H1 (cell line): Measurements from ENCODE around the gene CDCA5. TPM values are rescaled to one million over a fixed set of nuclear protein-coding genes. Genes with fewer than 3 reads are reported as not detected.

Experiments
- CTCF ChIA-PET: fragments of 300-600 bp; sonication (Branson Sonifier 250); formaldehyde crosslinking; loops from one replicate; lab custom pipeline; 2021; ENCODE audit not compliant: partially characterized antibody; lab: Charles Lee
- POLR2A ChIA-PET: fragments of 300-600 bp; sonication (Branson Sonifier 250); formaldehyde crosslinking; loops from one replicate; lab custom pipeline; 2021; ENCODE audit warnings: inconsistent platforms; ENCODE audit not compliant: partially characterized antibody; lab: Charles Lee
- DNase-seq, 2 experiments: peaks; one replicate each; pipeline versions ENCODE4 v3.0.0 to v3.0.0-alpha.2; 2010 to 2022; ENCODE audit warnings: low spot score in 2 of 2, low read depth in 1 of 2, mixed read lengths in 1 of 2
- FAIRE-seq: peaks from 2 replicates; lab custom pipeline; 2011; peaks lifted over from hg19 to GRCh38; lab: Jason Lieb, UNC
- H2AFZ ChIP-seq: 2 replicates; pipeline ENCODE4 v1.8.1; 2012; ENCODE audit warnings: low read length, inconsistent platforms
- H2AK5ac ChIP-seq: 2 replicates; pipeline ENCODE4 v1.6.1; 2013; ENCODE audit warnings: low read depth, low read length
- H2BK120ac ChIP-seq: replicated peaks from 2 replicates; pipeline ENCODE3; 2013; ENCODE audit warnings: low read depth, low read length, inconsistent platforms
- H2BK12ac ChIP-seq: 2 replicates; pipeline ENCODE4 v1.6.1; 2013; ENCODE audit warnings: low read depth, low read length
- H2BK15ac ChIP-seq: 2 replicates; pipeline ENCODE4 v1.6.1; 2013; ENCODE audit warnings: low read length
- H2BK20ac ChIP-seq: 2 replicates; pipeline ENCODE4 v1.6.1; 2013; ENCODE audit warnings: low read length
- H2BK5ac ChIP-seq: 2 replicates; pipeline ENCODE4 v1.6.1; 2013; ENCODE audit warnings: low read depth, low read length
- H3K14ac ChIP-seq: 2 replicates; pipeline ENCODE4 v1.6.1; 2013; ENCODE audit warnings: inconsistent platforms; ENCODE audit not compliant: insufficient read length
- H3K18ac ChIP-seq: 2 replicates; pipeline ENCODE4 v1.6.1; 2013; ENCODE audit warnings: low read length; ENCODE audit errors: extremely low read depth
- H3K23ac ChIP-seq: 2 replicates; pipeline ENCODE4 v1.6.1; 2013; ENCODE audit warnings: inconsistent platforms; ENCODE audit not compliant: insufficient read length
- H3K23me2 ChIP-seq: 2 replicates; pipeline ENCODE4 v1.6.1; 2013; ENCODE audit warnings: low read depth, low read length
- H3K27ac ChIP-seq: 2 replicates; pipeline ENCODE4 v1.6.1; 2011; ENCODE audit warnings: low read depth, low read length, inconsistent platforms
- H3K27me3 ChIP-seq, 4 experiments: replicated peaks in 1 of 4; 1 replicate in 1 of 4; 2 replicates in 3 of 4; pipeline versions ENCODE4 v1.6.1 to v1.8.1; 2011 to 2013; ENCODE audit warnings: low read length in 3 of 4, mild to moderate bottlenecking in 3 of 4, inconsistent platforms in 2 of 4, mixed read lengths in 2 of 4, moderate library complexity in 1 of 4; ENCODE audit not compliant: control insufficient read depth in 3 of 4, insufficient read depth in 3 of 4; ENCODE audit errors: extremely low read depth in 1 of 4
- H3K36me3 ChIP-seq, 4 experiments: 2 replicates each; pipeline versions ENCODE4 v1.6.1 to v1.8.1; 2011 to 2013; ENCODE audit warnings: mild to moderate bottlenecking in 4 of 4, low read length in 3 of 4, moderate library complexity in 2 of 4, control low read depth in 1 of 4, inconsistent platforms in 1 of 4; ENCODE audit not compliant: insufficient read depth in 4 of 4, control insufficient read depth in 2 of 4
- H3K4ac ChIP-seq: replicated peaks from 2 replicates; pipeline ENCODE3; 2013; ENCODE audit warnings: low read length, low read depth, mixed read lengths, inconsistent platforms; ENCODE audit not compliant: insufficient read length
- H3K4me1 ChIP-seq, 4 experiments: replicated peaks in 1 of 4; 1 replicate in 1 of 4; 2 replicates in 3 of 4; pipeline versions ENCODE4 v1.6.1 to v1.8.1; 2011 to 2013; ENCODE audit warnings: low read length in 3 of 4, inconsistent platforms in 2 of 4, mixed read lengths in 1 of 4; ENCODE audit not compliant: insufficient read depth in 4 of 4, control insufficient read depth in 3 of 4
- H3K4me2 ChIP-seq, 2 experiments: 2 replicates each; pipeline versions ENCODE4 v1.6.1 to v1.8.1; 2011 to 2013; ENCODE audit warnings: low read depth in 2 of 2, low read length in 2 of 2, control low read depth in 1 of 2, inconsistent platforms in 1 of 2, mild to moderate bottlenecking in 1 of 2; ENCODE audit not compliant: insufficient read depth in 1 of 2
- H3K4me3 ChIP-seq, 4 experiments: fragments of 200-600, 300-600 bp in 1 of 4; sonication (generic), shearing (Covaris generic), sonication (Bioruptor Twin) in 1 of 4; 2 replicates each; pipeline versions ENCODE4 v1.5.1 to v1.8.1; 2011 to 2016; ENCODE audit warnings: low read length in 4 of 4, low read depth in 3 of 4, control low read depth in 2 of 4, inconsistent platforms in 2 of 4, mild to moderate bottlenecking in 2 of 4, mixed read lengths in 1 of 4, moderate library complexity in 1 of 4; ENCODE audit not compliant: insufficient read depth in 2 of 4; ENCODE audit errors: extremely low read depth in 1 of 4
- H3K56ac ChIP-seq: replicated peaks from 2 replicates; pipeline ENCODE3; 2013; ENCODE audit warnings: low read depth, mild to moderate bottlenecking, mixed read lengths, low read length, inconsistent platforms; ENCODE audit not compliant: insufficient read length
- H3K79me1 ChIP-seq: 2 replicates; pipeline ENCODE4 v1.6.1; 2013; ENCODE audit warnings: low read depth, low read length, control low read depth
- H3K79me2 ChIP-seq, 2 experiments: 2 replicates each; pipeline versions ENCODE4 v1.6.1 to v1.8.1; 2012 to 2013; ENCODE audit warnings: low read length in 2 of 2, mild to moderate bottlenecking in 2 of 2, inconsistent platforms in 1 of 2; ENCODE audit not compliant: insufficient read depth in 2 of 2, control insufficient read depth in 1 of 2
- H3K9ac ChIP-seq, 4 experiments: replicated peaks in 1 of 4; 1 replicate in 1 of 4; 2 replicates in 3 of 4; pipeline versions ENCODE4 v1.6.1 to v1.8.1; 2011 to 2013; ENCODE audit warnings: low read depth in 3 of 4, low read length in 3 of 4, control low read depth in 2 of 4, mild to moderate bottlenecking in 2 of 4, moderate library complexity in 2 of 4, inconsistent platforms in 1 of 4; ENCODE audit errors: extremely low read depth in 1 of 4
- H3K9me3 ChIP-seq, 2 experiments: 2 replicates each; pipeline versions ENCODE4 v1.6.1 to v1.8.1; 2012 to 2013; ENCODE audit warnings: mild to moderate bottlenecking in 2 of 2, moderate library complexity in 2 of 2, control low read depth in 1 of 2, inconsistent platforms in 1 of 2, low read depth in 1 of 2, low read length in 1 of 2, mixed read lengths in 1 of 2; ENCODE audit not compliant: insufficient read depth in 2 of 2
- H4K20me1 ChIP-seq, 2 experiments: replicated peaks in 1 of 2; 2 replicates each; pipeline versions ENCODE3 to v1.8.1; 2011 to 2013; ENCODE audit warnings: inconsistent platforms in 2 of 2, low read length in 2 of 2, mild to moderate bottlenecking in 1 of 2; ENCODE audit not compliant: insufficient read depth in 2 of 2, control insufficient read depth in 1 of 2
- H4K5ac ChIP-seq: 2 replicates; pipeline ENCODE4 v1.6.1; 2013; ENCODE audit warnings: low read length, low read depth, mixed read lengths, inconsistent platforms; ENCODE audit not compliant: insufficient read length
- H4K8ac ChIP-seq: 2 replicates; pipeline ENCODE4 v1.8.0; 2013; ENCODE audit warnings: mild to moderate bottlenecking, moderate library complexity, low read length, inconsistent platforms; ENCODE audit not compliant: insufficient read depth; ENCODE audit errors: extremely low read depth
- H4K91ac ChIP-seq: replicated peaks from 2 replicates; pipeline ENCODE3; 2013; ENCODE audit warnings: low read length, mixed read lengths, inconsistent platforms; ENCODE audit not compliant: insufficient read length
- BCL11A ChIP-seq, 2 experiments: IDR thresholded peaks; one replicate each; pipeline ENCODE4 v1.6.1; 2011; ENCODE audit warnings: low read depth in 2 of 2, low read length in 2 of 2, mild to moderate bottlenecking in 2 of 2
- GABPA ChIP-seq: IDR thresholded peaks from 2 replicates; pipeline ENCODE4 v1.6.1; 2011; ENCODE audit warnings: mild to moderate bottlenecking, low read length, moderate library complexity, borderline replicate concordance; ENCODE audit not compliant: insufficient read depth
- GTF2F1 ChIP-seq: IDR thresholded peaks from 2 replicates; pipeline ENCODE4 v1.6.1; 2012; ENCODE audit warnings: low read depth, low read length, improper control_type of control experiment, borderline replicate concordance
- HDAC6 ChIP-seq: IDR thresholded peaks from one replicate; pipeline ENCODE4 v1.7.1; 2012; ENCODE audit warnings: low read depth, mild to moderate bottlenecking, inconsistent platforms, low read length, moderate library complexity
- NANOG ChIP-seq: IDR thresholded peaks from 2 replicates; pipeline ENCODE4 v1.6.1; 2011; ENCODE audit warnings: low read length, low read depth, mild to moderate bottlenecking, inconsistent platforms; ENCODE audit not compliant: insufficient read depth, poor library complexity, severe bottlenecking
- POLR2A ChIP-seq, 2 experiments: IDR thresholded peaks; 1 replicate in 1 of 2; 2 replicates in 1 of 2; pipeline ENCODE4 v1.6.1; 2011; ENCODE audit warnings: low read depth in 2 of 2, low read length in 2 of 2, mild to moderate bottlenecking in 2 of 2; ENCODE audit errors: control extremely low read depth in 1 of 2
- POU5F1 ChIP-seq: IDR thresholded peaks from 2 replicates; pipeline ENCODE4 v1.6.1; 2011; ENCODE audit warnings: low read depth, mild to moderate bottlenecking, low read length, moderate library complexity
- SAP30 ChIP-seq: fragments of 300-600 bp; sonication (generic); IDR thresholded peaks from 2 replicates; pipeline ENCODE4 v1.7.1; 2012; ENCODE audit warnings: low read length, moderate library complexity, mild to moderate bottlenecking, inconsistent platforms; ENCODE audit not compliant: insufficient read depth, insufficient replicate concordance
- SIRT6 ChIP-seq: IDR thresholded peaks from one replicate; pipeline ENCODE4 v1.7.1; 2012; ENCODE audit warnings: low read length, inconsistent platforms
- SIX5 ChIP-seq: IDR thresholded peaks from 2 replicates; pipeline ENCODE4 v1.6.1; 2011; ENCODE audit warnings: mild to moderate bottlenecking, low read depth, low read length
- SP1 ChIP-seq: IDR thresholded peaks from 2 replicates; pipeline ENCODE4 v1.6.1; 2011; ENCODE audit warnings: low read depth, low read length
- SP2 ChIP-seq: IDR thresholded peaks from 2 replicates; pipeline ENCODE4 v1.6.1; 2012; ENCODE audit warnings: mild to moderate bottlenecking, low read length, inconsistent platforms
- TAF1 ChIP-seq: IDR thresholded peaks from 2 replicates; pipeline ENCODE4 v1.6.1; 2011; ENCODE audit warnings: mild to moderate bottlenecking, low read depth, low read length
- polyA plus RNA-seq, 7 experiments: library from polyadenylated mRNA; depleted of rRNA in 3 of 7; stranded (reverse) in 5 of 7; unstranded in 2 of 7; fragments of >200 nt in 5 of 7; fragments of 200-250 nt in 2 of 7; gene quantifications; 1 replicate in 5 of 7; 2 replicates in 1 of 7; 4 replicates in 1 of 7; pipeline versions ENCODE4 v1.2.1 to v1.2.3, GENCODE V29; 2011 to 2013; ENCODE audit warnings: missing spikeins in 2 of 7, mixed read lengths in 2 of 7
- total RNA-seq: library from RNA; stranded (reverse); fragmentation: NEBNext Ultra II Directional; extraction: Animal tissue kit (Norgen Biotek cat#: 25700); gene quantifications from 2 replicates; pipeline ENCODE4 v1.2.1, GENCODE V29; 2021
- TF ChIP-seq, protein P1 (sequence below): IDR thresholded peaks from 2 replicates; pipeline ENCODE4 v1.6.1; 2012; ENCODE audit warnings: inconsistent platforms
- TF ChIP-seq, protein P2 (sequence below): IDR thresholded peaks from 2 replicates; pipeline ENCODE4 v1.6.1; 2011; ENCODE audit warnings: low read depth, mild to moderate bottlenecking, low read length; ENCODE audit not compliant: insufficient read depth

Gene CDCA5
- total and polyA plus RNA-seq, 2 of the 8 experiments (the other 6 are each of a cell fraction or from before 2014, with no cell fraction given) = 39.2 to 87.0 TPM

DNA sequence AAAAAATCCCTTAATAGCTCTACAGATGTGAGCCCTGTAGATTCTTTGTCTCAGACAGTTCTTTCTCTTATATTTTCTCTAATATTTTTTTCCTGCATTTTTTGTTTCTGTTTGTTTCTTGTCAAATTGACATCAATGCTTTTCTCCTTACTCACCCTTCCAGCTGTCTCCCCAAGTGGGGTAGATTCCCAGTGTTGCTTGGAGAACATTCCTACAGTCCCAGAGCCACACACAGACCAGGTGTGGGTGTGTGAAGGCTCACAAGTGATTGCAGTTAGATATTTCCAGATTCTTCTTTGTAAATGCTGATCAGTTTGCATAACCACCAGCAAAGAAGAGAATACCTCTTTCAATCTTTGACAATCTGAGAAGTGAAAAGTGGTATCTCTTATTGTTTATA lies 19.6 kb upstream of the CDCA5 start:
- Histone ChIP-seq H3K79me1 (peaks cover 3% of the 10 kb centered on the region; the same call in 1 of the 2 replicates), H3K4me2 (no peak overlapping the region), H3K9ac (no peak overlapping the region), H2BK12ac (no peak overlapping the region), H3K79me2 (peaks cover 0 to 2% of the 10 kb centered on the region in 2 experiments; a peak in 1 of 4 replicates), H3K18ac (no peak overlapping the region), H4K8ac (no peak overlapping the region), H4K5ac (no peak overlapping the region), H2BK120ac (no peak overlapping the region), H3K4me3 (no peak overlapping the region), H3K56ac (no peak overlapping the region), H3K36me3 (peaks cover 0 to 11% (median under 1%) of the 10 kb centered on the region in 4 experiments; a peak in 2 of 8 replicates), H2BK15ac (no peak overlapping the region), H3K27ac (no peak overlapping the region), H2AK5ac (no peak overlapping the region), H2BK20ac (no peak overlapping the region), H3K9me3 (no peaks in the 10 kb centered on the region), H2BK5ac (no peak overlapping the region), H4K20me1 (peaks cover 0 to 9% of the 10 kb centered on the region in 2 experiments), H2AFZ (no peak overlapping the region), H3K14ac (no peak overlapping the region), H3K23me2 (no peaks in the 10 kb centered on the region), H3K4ac (no peak overlapping the region), H3K27me3 (no peaks in the 10 kb centered on the region), H4K91ac (no peak overlapping the region), H3K4me1 (no peaks in the 10 kb centered on the region), H3K23ac (no peak overlapping the region)
- CTCF ChIA-PET = interaction anchor here (1.2 to 1.8 kb wide), 4 partner anchors 9 to 58 kb away, joined by 3 to 6 read pairs (median 3); partner anchors contain the start of genes TM7SF2 and ZNHIT2
- FAIRE-seq = no peak
- POLR2A ChIA-PET = interaction anchor here (0.5 to 3.7 kb wide), 8 partner anchors 8 to 224 kb away, joined by 3 to 31 read pairs (median 4); partner anchors contain the start of genes TM7SF2 and ZNHIT2
- no peak for DNase-seq
- no peak for TF ChIP-seq POLR2A (IDR thresholded peaks at IDR 0.05; ENCODE audit: control extremely low read depth in 1 of 2, low read depth in 2 of 2, low read length in 2 of 2)
- no peak for TF ChIP-seq POU5F1
- TF ChIP-seq SIX5 = no peak
- no peak for TF ChIP-seq HDAC6
- TF ChIP-seq GABPA = no peak
- no peak for TF ChIP-seq BCL11A (IDR thresholded peaks at IDR 0.05; ENCODE audit: low read depth in 2 of 2, low read length in 2 of 2)
- TF ChIP-seq SP1 = no peak
- TF ChIP-seq, protein P1, sequence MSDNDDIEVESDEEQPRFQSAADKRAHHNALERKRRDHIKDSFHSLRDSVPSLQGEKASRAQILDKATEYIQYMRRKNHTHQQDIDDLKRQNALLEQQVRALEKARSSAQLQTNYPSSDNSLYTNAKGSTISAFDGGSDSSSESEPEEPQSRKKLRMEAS = no peak
- no peak for TF ChIP-seq SIRT6
- TF ChIP-seq SAP30 = no peak
- no peak for TF ChIP-seq TAF1
- TF ChIP-seq SP2 = no peak
- TF ChIP-seq, protein P2, sequence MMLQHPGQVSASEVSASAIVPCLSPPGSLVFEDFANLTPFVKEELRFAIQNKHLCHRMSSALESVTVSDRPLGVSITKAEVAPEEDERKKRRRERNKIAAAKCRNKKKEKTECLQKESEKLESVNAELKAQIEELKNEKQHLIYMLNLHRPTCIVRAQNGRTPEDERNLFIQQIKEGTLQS = no peak
- no peak for TF ChIP-seq NANOG
- TF ChIP-seq GTF2F1 = no peak
